Measurements from ENCODE around the gene SRPX.
A peak's percentile ranks its signal among the peaks of the same experiment; 100 is the strongest.

Gene SRPX, protein sequence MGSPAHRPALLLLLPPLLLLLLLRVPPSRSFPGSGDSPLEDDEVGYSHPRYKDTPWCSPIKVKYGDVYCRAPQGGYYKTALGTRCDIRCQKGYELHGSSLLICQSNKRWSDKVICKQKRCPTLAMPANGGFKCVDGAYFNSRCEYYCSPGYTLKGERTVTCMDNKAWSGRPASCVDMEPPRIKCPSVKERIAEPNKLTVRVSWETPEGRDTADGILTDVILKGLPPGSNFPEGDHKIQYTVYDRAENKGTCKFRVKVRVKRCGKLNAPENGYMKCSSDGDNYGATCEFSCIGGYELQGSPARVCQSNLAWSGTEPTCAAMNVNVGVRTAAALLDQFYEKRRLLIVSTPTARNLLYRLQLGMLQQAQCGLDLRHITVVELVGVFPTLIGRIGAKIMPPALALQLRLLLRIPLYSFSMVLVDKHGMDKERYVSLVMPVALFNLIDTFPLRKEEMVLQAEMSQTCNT

DNA sequence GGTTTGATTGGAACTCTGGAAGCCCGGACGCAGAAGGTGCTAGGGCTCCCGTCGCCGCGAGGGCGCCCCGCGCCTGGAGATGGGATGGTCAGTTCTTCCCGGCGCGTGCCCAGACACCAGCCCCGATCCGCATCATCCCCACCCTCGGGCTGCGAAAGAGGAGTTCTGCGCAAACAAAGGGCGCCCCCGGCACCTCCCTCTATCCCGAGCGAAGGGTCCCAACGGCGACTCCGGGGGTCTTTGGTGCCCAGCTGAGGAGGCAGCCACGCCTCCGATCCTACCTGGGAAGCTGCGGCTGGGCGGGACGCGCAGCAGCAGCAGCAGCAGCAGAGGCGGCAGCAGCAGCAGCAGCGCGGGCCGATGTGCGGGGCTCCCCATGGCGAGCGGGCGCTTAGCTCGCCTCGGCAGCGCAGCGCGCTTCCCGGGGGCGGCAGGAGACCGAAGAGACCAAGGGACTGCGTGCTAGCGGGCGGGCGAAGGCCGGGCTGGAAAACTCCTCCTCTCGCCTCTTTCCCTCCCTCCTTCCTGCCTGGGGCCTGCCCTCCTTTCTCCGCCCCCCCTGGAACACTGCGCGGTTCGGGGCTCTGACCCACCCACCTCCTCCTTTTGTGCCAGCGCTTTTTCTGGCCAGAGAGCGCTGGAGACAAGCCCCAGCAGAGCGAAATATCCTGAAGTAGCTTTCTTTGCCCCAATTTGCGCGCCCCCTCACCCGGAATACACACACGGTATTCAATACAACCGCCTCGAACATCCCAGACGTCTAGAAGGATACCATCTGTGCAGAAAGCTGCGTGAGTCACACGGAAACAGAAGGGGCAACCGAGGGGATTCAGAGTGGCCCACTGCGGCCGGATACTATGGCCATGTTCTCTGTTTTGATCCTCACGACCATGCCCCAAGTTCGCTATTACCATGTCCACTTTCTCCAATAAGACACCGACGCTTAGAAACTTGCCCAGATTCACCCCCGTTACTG, at the start of gene SRPX:
Gene SRPX (minus strand): TSS at position 457 of the 976 bp plus-strand sequence. CDS start 79 bp downstream, at position 378.
- no peak for DNase-seq
- Histone ChIP-seq H3K9me3 (no peaks in the 10 kb centered on the region), H3K4me1 (peaks cover 0 to 8% (median 0%) of the 10 kb centered on the region in 4 donors), H3K36me3 (no peaks in the 10 kb centered on the region), H3K27ac (peak within 1 kb of the TSS in 1 of 2 donors; percentile 37), H3K4me3 (peak within 1 kb of the TSS; percentile 52 to 64), H3K27me3 (no peaks in the 10 kb centered on the region)
- TF ChIP-seq, protein P1, sequence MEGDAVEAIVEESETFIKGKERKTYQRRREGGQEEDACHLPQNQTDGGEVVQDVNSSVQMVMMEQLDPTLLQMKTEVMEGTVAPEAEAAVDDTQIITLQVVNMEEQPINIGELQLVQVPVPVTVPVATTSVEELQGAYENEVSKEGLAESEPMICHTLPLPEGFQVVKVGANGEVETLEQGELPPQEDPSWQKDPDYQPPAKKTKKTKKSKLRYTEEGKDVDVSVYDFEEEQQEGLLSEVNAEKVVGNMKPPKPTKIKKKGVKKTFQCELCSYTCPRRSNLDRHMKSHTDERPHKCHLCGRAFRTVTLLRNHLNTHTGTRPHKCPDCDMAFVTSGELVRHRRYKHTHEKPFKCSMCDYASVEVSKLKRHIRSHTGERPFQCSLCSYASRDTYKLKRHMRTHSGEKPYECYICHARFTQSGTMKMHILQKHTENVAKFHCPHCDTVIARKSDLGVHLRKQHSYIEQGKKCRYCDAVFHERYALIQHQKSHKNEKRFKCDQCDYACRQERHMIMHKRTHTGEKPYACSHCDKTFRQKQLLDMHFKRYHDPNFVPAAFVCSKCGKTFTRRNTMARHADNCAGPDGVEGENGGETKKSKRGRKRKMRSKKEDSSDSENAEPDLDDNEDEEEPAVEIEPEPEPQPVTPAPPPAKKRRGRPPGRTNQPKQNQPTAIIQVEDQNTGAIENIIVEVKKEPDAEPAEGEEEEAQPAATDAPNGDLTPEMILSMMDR (IDR thresholded peaks at IDR 0.05): no peak
- intact Hi-C loops (cut with DNase I; ENCODE audit: low total_unique reads): no loop called here

DNA sequence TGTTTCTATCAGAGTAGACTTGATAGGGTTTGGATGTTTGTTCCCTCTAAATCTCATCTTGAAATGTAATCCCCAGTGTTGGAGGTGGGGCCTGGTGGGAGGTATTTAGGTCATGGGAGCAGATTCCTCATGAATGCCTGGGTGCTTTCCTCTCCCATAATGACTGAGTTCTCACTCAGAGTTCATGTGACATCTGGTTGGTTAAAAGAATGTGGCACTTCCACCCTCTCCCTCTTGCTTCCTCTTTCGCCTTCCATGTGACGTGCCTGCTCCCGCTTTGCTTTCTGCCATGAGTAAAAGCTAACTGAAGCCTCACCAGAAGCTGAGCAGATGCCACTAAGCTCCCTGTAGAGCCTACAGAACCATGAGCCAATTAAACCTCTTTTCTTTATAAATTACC, 47.3 kb upstream of the SRPX start:
- peaks cover 0 to 7% (median 3%) of the 10 kb centered on the region in 4 donors for H3K4me1 ChIP-seq
- intact Hi-C loops (cut with DNase I; ENCODE audit: low total_unique reads): no loop called here
- H3K9me3 ChIP-seq: no peaks in the 10 kb centered on the region
- TF ChIP-seq, protein P1 (IDR thresholded peaks at IDR 0.05): no peak
- H3K4me3 ChIP-seq: no peak overlapping the region
- no peaks in the 10 kb centered on the region for H3K27me3 ChIP-seq
- no peak overlapping the region for H3K27ac ChIP-seq
- no peaks in the 10 kb centered on the region for H3K36me3 ChIP-seq
- DNase-seq: no peak

DNA sequence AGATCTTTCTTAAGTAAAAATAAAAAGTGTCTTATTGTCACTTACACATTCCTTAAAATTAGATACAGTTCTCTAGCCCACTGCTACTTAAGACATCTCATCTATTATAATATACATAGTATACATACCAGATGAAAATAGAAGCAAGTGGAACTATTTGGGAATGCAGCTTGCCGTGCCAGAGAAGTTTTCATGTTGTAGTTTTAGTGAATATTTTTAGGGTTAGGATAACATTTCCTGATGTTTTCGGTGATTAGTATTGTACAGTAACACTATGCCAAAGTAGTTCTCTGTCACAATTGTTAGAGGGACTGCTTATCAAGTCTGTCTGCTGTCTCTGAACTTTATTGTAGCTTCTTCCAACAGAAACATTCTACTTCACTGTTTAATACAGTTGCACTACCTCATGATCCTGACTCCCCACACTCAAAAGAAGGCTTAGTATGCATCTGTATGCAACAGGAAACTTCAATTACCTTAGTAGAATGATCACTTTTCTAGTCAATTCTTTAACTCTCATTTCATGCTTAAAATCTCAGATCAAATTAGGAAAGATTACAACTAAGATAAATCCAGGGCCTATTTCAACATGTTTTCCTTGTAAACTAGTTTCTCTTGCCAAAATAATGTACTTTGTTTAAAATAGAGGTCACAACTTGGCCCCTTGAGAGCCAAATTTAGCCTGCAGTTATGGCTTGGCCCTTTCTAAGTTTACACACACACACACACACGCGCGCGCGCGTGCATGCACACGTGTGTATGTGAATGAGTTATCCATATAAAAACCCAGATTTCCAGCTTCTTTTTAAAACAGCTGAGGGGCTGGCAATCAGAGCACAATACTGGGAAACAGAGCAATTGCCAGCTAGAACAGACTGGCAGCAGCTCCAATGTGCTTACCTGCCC, 42.3 kb upstream of the SRPX start:
- Histone ChIP-seq H3K4me1 (peaks cover 0 to 12% (median 3%) of the 10 kb centered on the region in 4 donors), H3K27me3 (no peaks in the 10 kb centered on the region), H3K27ac (no peak overlapping the region), H3K4me3 (no peak overlapping the region), H3K36me3 (no peaks in the 10 kb centered on the region), H3K9me3 (no peaks in the 10 kb centered on the region)
- intact Hi-C loops (cut with DNase I; ENCODE audit: low total_unique reads): no loop called here
- TF ChIP-seq, protein P1 (IDR thresholded peaks at IDR 0.05): no peak
- no peak for DNase-seq

DNA sequence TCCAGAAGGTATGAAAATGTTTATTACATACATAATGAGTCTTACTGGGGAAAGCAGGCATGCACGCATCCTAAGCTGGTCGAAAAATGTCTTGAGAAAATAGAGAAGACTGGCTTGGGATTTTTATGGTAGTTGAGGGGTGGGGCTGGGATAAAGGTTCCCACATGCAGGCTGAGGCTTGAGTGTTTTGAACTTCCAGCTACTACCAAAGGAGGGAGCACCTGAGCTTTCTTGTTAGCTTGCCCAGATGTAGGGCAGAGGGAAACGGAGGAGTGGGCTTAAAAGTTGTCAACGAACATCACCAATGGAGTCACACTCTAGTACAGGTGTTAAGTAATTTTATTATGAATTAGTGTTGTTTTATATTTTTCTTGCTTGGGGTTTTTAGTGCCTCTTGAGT, 39.6 kb upstream of the SRPX start:
- Histone ChIP-seq H3K9me3 (no peaks in the 10 kb centered on the region), H3K27ac (no peak overlapping the region), H3K27me3 (no peaks in the 10 kb centered on the region), H3K4me3 (no peak overlapping the region), H3K4me1 (peaks cover 0 to 12% (median 3%) of the 10 kb centered on the region in 4 donors), H3K36me3 (no peaks in the 10 kb centered on the region)
- TF ChIP-seq, protein P1 (IDR thresholded peaks at IDR 0.05): no peak
- intact Hi-C loops (cut with DNase I; ENCODE audit: low total_unique reads): no loop called here
- DNase-seq: no peak

DNA sequence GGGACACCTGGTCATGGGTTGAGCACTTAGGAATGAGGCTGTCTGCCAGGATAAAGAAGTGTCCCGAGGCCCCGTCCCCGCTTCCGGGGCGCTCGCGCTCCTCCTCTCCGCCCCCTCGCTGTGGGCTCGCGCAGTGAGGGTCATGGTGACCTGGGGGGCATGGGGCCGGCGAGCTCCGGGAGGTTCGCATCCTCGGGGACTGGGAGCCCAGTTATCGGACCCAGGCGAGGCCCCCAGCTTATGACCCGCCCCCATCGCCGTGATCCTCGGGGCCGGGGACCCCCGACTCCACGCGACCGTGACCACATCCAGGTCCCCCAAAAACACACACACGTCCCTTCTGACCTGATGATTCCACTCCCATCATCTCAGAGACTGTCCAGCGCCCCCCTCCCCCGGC, 35.3 kb upstream of the SRPX start:
- TF ChIP-seq, protein P1 (IDR thresholded peaks at IDR 0.05): no peak
- Histone ChIP-seq H3K36me3 (no peaks in the 10 kb centered on the region), H3K27me3 (no peaks in the 10 kb centered on the region), H3K4me3 (no peak overlapping the region), H3K27ac (no peak overlapping the region), H3K9me3 (no peaks in the 10 kb centered on the region), H3K4me1 (no peaks in the 10 kb centered on the region)
- no peak for DNase-seq
- intact Hi-C loops (cut with DNase I; ENCODE audit: low total_unique reads): no loop called here

All from tibial artery (tissue), 4 donors.